Colonic mucosa (tissue), 4 donors: ENCODE measurements around the gene VPS39. TPM values are rescaled to one million over a fixed set of nuclear protein-coding genes. Genes with fewer than 3 reads are reported as not detected.

Experiments
- DNase-seq: peaks from one replicate; pipeline ENCODE4 v3.0.0-alpha.2; 2020
- H3K27ac ChIP-seq: fragments of 200-600 bp; one replicate; pipeline ENCODE4 v1.8.0; 2021
- H3K27me3 ChIP-seq: fragments of 200-600 bp; one replicate; pipeline ENCODE4 v1.8.0; 2021
- H3K36me3 ChIP-seq: fragments of 200-600 bp; one replicate; pipeline ENCODE4 v1.8.0; 2021
- H3K4me1 ChIP-seq: fragments of 200-600 bp; one replicate; pipeline ENCODE4 v1.8.0; 2021; ENCODE audit warnings: mild to moderate bottlenecking
- H3K4me3 ChIP-seq: fragments of 200-600 bp; one replicate; pipeline ENCODE4 v1.8.0; 2021
- H3K9ac ChIP-seq, 2 donors: one replicate each; pipeline ENCODE4 v1.7.0; 2013; ENCODE audit warnings: control low read depth in 2 of 2, low read depth in 2 of 2, low read length in 2 of 2
- H3K9me3 ChIP-seq: fragments of 200-600 bp; one replicate; pipeline ENCODE4 v1.8.0; 2021
- intact Hi-C: fragments of 100-400 bp; cut with DNase I; formaldehyde crosslinking; loops from one replicate; pipeline ENCODE4 v1.14.1; 2022
- total RNA-seq, 2 donors: library from RNA; stranded (reverse); fragmentation: NEBNext Ultra II Directional in 1 of 2; extraction: Animal tissue kit (Norgen Biotek cat#: 25700) in 1 of 2; gene quantifications; one replicate each; pipeline ENCODE4 v1.2.1, GENCODE V29; 2021
- TF ChIP-seq, protein P1 (sequence below): fragments of 200-600 bp; IDR thresholded peaks from one replicate; pipeline ENCODE4 v1.8.0; 2022; ENCODE audit warnings: antibody characterized with exemption, mild to moderate bottlenecking
- donor health status: healthy.
- donor health status: DM: no; HTN: no; CAD: no.
- donor health status: DM: no; HTN: no; CAD: no.

Gene VPS39
- total RNA-seq, 2 donors from 2014 or later, result 49.1 to 50.4 TPM

DNA sequence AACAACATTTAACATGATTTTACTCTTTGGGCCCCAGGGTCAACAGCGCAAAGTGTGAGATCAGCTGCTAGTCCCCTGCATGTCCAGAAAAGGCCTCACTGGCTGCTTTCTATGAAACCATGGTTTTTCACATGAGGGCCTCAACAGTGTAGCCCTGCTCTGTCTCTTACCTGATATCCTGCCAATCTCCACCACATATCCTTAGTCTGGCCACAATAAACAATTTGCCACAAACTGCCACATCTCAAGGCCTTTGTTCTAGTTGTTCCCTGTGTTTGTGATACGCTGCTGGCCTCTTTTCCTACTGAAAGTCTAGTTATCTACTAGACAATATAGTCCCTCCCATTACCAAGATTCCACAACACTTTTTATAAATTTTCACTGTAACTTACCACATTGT, 17.7 kb downstream of the VPS39 start:
- no peaks in the 10 kb centered on the region for H3K4me1 ChIP-seq
- no peaks in the 10 kb centered on the region for H3K27me3 ChIP-seq
- H3K4me3 ChIP-seq, result no peak overlapping the region
- H3K36me3 ChIP-seq, result peaks cover 11% of the 10 kb centered on the region
- no peak for DNase-seq
- H3K9me3 ChIP-seq, result no peaks in the 10 kb centered on the region
- H3K9ac ChIP-seq, result no peak overlapping the region
- intact Hi-C loops, result no loop called here
- no peak overlapping the region for H3K27ac ChIP-seq
- TF ChIP-seq, protein P1, sequence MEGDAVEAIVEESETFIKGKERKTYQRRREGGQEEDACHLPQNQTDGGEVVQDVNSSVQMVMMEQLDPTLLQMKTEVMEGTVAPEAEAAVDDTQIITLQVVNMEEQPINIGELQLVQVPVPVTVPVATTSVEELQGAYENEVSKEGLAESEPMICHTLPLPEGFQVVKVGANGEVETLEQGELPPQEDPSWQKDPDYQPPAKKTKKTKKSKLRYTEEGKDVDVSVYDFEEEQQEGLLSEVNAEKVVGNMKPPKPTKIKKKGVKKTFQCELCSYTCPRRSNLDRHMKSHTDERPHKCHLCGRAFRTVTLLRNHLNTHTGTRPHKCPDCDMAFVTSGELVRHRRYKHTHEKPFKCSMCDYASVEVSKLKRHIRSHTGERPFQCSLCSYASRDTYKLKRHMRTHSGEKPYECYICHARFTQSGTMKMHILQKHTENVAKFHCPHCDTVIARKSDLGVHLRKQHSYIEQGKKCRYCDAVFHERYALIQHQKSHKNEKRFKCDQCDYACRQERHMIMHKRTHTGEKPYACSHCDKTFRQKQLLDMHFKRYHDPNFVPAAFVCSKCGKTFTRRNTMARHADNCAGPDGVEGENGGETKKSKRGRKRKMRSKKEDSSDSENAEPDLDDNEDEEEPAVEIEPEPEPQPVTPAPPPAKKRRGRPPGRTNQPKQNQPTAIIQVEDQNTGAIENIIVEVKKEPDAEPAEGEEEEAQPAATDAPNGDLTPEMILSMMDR, result no peak

DNA sequence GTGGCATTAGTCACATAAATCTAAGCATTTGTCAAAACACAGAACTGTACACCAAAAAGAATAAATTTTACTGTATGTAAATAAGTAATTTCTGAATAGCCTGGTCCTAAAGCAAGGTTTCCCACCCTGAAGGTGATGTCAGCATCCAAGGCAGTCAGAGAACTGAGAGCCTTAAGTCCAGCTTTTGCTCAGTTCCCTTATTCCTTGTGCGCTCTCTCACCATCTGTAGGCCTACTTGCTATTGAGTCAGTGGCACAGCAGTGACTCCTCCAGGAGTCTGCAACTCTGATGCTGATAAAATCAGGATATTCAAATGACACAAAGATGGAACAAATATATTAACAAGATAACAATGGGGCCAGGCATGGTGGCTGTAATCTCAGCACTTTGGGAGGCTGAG, 22.3 kb downstream of the VPS39 start:
- H3K4me3 ChIP-seq, result no peak overlapping the region
- intact Hi-C loops, result no loop called here
- no peak for DNase-seq
- no peak overlapping the region for H3K27ac ChIP-seq
- H3K9me3 ChIP-seq, result no peaks in the 10 kb centered on the region
- no peak overlapping the region for H3K9ac ChIP-seq
- no peaks in the 10 kb centered on the region for H3K4me1 ChIP-seq
- peaks cover 13% of the 10 kb centered on the region for H3K36me3 ChIP-seq
- H3K27me3 ChIP-seq, result no peaks in the 10 kb centered on the region
- TF ChIP-seq, protein P1, result no peak

DNA sequence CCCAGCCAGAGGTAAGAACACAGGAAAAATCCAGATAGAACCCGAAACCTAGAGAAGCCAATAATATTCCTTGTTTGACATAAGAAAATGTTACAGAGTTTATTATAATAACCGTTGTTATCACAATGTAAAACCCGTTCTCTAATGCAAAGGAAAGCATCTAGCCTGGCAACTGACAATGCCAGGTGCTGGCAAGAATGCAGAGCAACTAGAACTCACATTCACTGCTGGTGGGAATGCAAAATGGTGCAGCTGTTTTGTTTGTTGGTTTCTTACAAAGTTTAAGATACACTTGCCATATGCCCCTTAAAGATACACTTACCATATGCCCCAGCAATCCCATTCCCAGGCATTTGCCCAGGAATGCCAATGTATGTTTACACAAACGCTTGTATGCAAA, 23.4 kb downstream of the VPS39 start:
- DNase-seq, result no peak
- Histone ChIP-seq H3K27ac (no peak overlapping the region), H3K9me3 (no peaks in the 10 kb centered on the region), H3K27me3 (no peaks in the 10 kb centered on the region), H3K9ac (no peak overlapping the region), H3K36me3 (peaks cover 6% of the 10 kb centered on the region), H3K4me3 (no peak overlapping the region), H3K4me1 (no peaks in the 10 kb centered on the region)
- TF ChIP-seq, protein P1, result no peak
- intact Hi-C loops, result no loop called here

DNA sequence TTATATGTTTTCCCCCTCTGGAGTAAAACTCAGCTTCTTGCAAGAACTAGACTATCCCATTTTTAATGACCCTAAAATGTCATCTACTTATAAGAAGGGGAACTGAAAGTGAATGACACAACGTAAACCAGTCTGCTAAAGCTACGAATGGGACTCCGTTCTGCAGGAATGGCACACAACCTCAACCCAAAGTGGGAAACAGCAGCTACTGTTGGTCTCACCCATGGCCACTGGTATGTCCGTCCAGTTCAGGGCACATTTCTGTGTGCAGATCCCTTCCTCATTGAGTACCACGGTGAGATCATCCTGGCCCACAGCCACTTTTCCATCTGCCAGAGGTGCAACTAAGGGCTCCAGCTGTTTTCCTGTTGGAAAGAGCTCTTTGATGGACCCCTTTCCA, 23.8 kb downstream of the VPS39 start:
- Histone ChIP-seq H3K36me3 (peaks cover 6% of the 10 kb centered on the region), H3K27ac (no peak overlapping the region), H3K9ac (no peak overlapping the region), H3K27me3 (no peaks in the 10 kb centered on the region), H3K4me3 (no peak overlapping the region), H3K9me3 (no peaks in the 10 kb centered on the region), H3K4me1 (no peaks in the 10 kb centered on the region)
- TF ChIP-seq, protein P1, result no peak
- DNase-seq, result no peak
- intact Hi-C loops, result no loop called here

DNA sequence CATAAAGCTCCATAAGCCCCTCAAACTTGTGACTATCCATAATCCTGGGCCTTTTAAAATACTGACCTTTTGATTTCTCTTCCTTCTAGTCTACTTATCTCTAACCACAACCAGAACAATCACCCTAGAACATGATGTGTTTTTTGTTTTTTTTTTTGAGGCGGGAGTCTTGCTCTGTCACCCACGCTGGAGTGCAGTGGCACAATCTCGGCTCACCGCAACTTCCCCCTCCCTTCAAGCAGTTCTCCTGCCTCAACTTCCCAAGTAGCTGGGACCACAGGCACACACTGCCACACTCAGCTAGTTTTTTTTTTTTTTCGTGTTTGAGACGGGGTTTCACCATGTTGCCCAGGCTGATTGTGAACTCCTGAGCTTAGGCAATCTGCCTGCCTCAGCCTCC, 25.1 kb downstream of the VPS39 start:
- no peak overlapping the region for H3K4me3 ChIP-seq
- H3K9ac ChIP-seq, result no peak overlapping the region
- intact Hi-C loops, result no loop called here
- no peaks in the 10 kb centered on the region for H3K4me1 ChIP-seq
- H3K9me3 ChIP-seq, result no peaks in the 10 kb centered on the region
- H3K27me3 ChIP-seq, result no peaks in the 10 kb centered on the region
- no peak overlapping the region for H3K27ac ChIP-seq
- no peak for DNase-seq
- peaks cover 6% of the 10 kb centered on the region for H3K36me3 ChIP-seq
- TF ChIP-seq, protein P1, result no peak

DNA sequence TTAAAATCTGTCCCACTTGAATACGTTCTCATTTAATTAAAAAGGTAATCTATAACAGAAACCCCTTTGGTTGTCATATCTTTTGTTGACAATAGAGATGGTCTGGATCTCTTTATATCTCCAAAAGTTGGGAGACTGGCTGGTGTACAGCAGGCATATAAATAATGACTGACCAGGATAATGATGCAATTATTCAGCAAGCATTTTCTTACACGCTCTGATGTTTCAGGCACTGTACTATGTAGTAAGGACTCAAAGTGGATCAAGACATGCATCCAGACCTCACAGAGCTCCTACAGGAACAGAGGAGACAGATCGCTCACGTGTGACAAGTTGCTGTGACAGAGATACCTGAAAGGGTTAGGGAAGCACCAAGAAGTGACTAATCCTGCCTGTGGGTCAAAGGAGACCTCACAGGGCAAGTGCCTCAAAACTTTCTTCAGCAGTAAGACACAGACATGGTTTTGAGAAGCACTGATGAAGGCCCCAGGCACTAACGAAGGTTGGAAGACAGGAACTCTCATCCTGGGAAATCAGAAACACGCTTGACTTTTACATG, 25.7 kb downstream of the VPS39 start:
- Histone ChIP-seq H3K36me3 (peaks cover 6% of the 10 kb centered on the region), H3K9me3 (no peaks in the 10 kb centered on the region), H3K4me3 (no peak overlapping the region), H3K9ac (no peak overlapping the region), H3K27me3 (no peaks in the 10 kb centered on the region), H3K27ac (no peak overlapping the region), H3K4me1 (no peaks in the 10 kb centered on the region)
- intact Hi-C loops, result no loop called here
- DNase-seq, result no peak
- TF ChIP-seq, protein P1, result no peak
